GM21526 (cell line): ENCODE data around the gene GSG1L.
"Not testable (repeated sequence)": the region's sequence is repeated elsewhere in the genome, so short reads cannot be mapped to it uniquely, and the experiment has no call there.

Experiments
- ATAC-seq: cut with Tn5 transposase; IDR thresholded peaks from one replicate; pipeline ENCODE4 v1.9.1; 2021; ENCODE audit warnings: moderate library complexity; ENCODE audit not compliant: unreplicated experiment, low FRiP score

GSG1L gene

GRCh38 chr16:27749547-27749875, 314.0 kb downstream of the GSG1L start:
- ATAC-seq, result no peak

GRCh38 chr16:27748868-27749546, 314.5 kb downstream of the GSG1L start:
- no peak for ATAC-seq

- no peak for ATAC-seq
Observed at GRCh38 chr16:27747946-27748345, 315.6 kb downstream of the GSG1L start.

GRCh38 chr16:27746076-27746855, 317.2 kb downstream of the GSG1L start:
- no peak for ATAC-seq

- no peak for ATAC-seq
Observed at GRCh38 chr16:27745348-27745747, 318.2 kb downstream of the GSG1L start.

GRCh38 chr16:27743963-27744362, 319.6 kb downstream of the GSG1L start:
- no peak for ATAC-seq

- not testable (repeated sequence) for ATAC-seq
Observed at GRCh38 chr16:27743001-27743400, 320.5 kb downstream of the GSG1L start.

GRCh38 chr16:27742333-27742732, 321.2 kb downstream of the GSG1L start:
- ATAC-seq, result no peak

GRCh38 chr16:27740496-27741201, 322.9 kb downstream of the GSG1L start:
- no peak for ATAC-seq

- ATAC-seq, result no peak
Observed at GRCh38 chr16:27739606-27740357, 323.7 kb downstream of the GSG1L start.

GRCh38 chr16:27738596-27738995, 324.9 kb downstream of the GSG1L start:
- ATAC-seq, result no peak
